ENCODE results near the gene DENND2D.

Gene DENND2D

GRCh38 chr1:111199881-111200801 lies at the start of gene DENND2D:
Gene DENND2D (minus strand): TSS chr1:111200646. CDS start chr1:111200459, 187 bp downstream.
- DNase-seq: no peak

GRCh38 chr1:111249960-111250359 lies 49.5 kb upstream of the DENND2D start:
- no peak for DNase-seq

- no peak for DNase-seq
Observed at GRCh38 chr1:111247125-111247838, 46.8 kb upstream of the DENND2D start.

- DNase-seq: no peak
Observed at GRCh38 chr1:111242805-111243523, 42.5 kb upstream of the DENND2D start.

GRCh38 chr1:111241797-111242196 lies 41.4 kb upstream of the DENND2D start:
- no peak for DNase-seq

GRCh38 chr1:111238056-111238795 lies 37.8 kb upstream of the DENND2D start:
- DNase-seq: no peak

GRCh38 chr1:111236806-111237205 lies 36.4 kb upstream of the DENND2D start:
- DNase-seq: no peak

GRCh38 chr1:111236379-111236778 lies 35.9 kb upstream of the DENND2D start:
- DNase-seq: no peak

- no peak for DNase-seq
Observed at GRCh38 chr1:111234866-111235265, 34.4 kb upstream of the DENND2D start.

GRCh38 chr1:111234258-111234657 lies 33.8 kb upstream of the DENND2D start:
- DNase-seq: no peak

- no peak for DNase-seq
Observed at GRCh38 chr1:111232134-111232533, 31.7 kb upstream of the DENND2D start.

GRCh38 chr1:111228748-111229126 lies 28.3 kb upstream of the DENND2D start:
- no peak for DNase-seq

GRCh38 chr1:111227851-111228747 lies 27.7 kb upstream of the DENND2D start:
- no peak for DNase-seq

GRCh38 chr1:111227434-111227833 lies 27.0 kb upstream of the DENND2D start, which contains the start of gene CHI3L2:
Gene CHI3L2 (plus strand): TSS chr1:111227713. CDS start chr1:111227730, 17 bp downstream.
- no peak for DNase-seq

GRCh38 chr1:111225717-111226400 lies 25.4 kb upstream of the DENND2D start:
- no peak for DNase-seq

- DNase-seq: no peak
Observed at GRCh38 chr1:111225091-111225490, 24.6 kb upstream of the DENND2D start.

- DNase-seq: no peak
Observed at GRCh38 chr1:111223126-111223685, 22.8 kb upstream of the DENND2D start.

- DNase-seq: peak; percentile 63
Observed at GRCh38 chr1:111222308-111223125, 22.1 kb upstream of the DENND2D start.

GRCh38 chr1:111221633-111222291 lies 21.3 kb upstream of the DENND2D start:
- no peak for DNase-seq

All from NCI-H2029 (cell line).